AG09319 (cell line): ENCODE measurements around the gene TRAF6.
"Not testable (repeated sequence)": the region's sequence is repeated elsewhere in the genome, so short reads cannot be mapped to it uniquely, and the experiment has no call there.

Experiments
- DNase-seq: peaks from one replicate; pipeline ENCODE4 v3.0.0-alpha.2; 2010; ENCODE audit warnings: low read depth; ENCODE audit errors: extremely low read depth
- TF ChIP-seq, protein P1 (sequence below): IDR thresholded peaks from 2 replicates; pipeline ENCODE4 v1.5.1; 2011; ENCODE audit warnings: low read depth, mild to moderate bottlenecking, inconsistent platforms, low read length, moderate library complexity

Gene TRAF6, protein sequence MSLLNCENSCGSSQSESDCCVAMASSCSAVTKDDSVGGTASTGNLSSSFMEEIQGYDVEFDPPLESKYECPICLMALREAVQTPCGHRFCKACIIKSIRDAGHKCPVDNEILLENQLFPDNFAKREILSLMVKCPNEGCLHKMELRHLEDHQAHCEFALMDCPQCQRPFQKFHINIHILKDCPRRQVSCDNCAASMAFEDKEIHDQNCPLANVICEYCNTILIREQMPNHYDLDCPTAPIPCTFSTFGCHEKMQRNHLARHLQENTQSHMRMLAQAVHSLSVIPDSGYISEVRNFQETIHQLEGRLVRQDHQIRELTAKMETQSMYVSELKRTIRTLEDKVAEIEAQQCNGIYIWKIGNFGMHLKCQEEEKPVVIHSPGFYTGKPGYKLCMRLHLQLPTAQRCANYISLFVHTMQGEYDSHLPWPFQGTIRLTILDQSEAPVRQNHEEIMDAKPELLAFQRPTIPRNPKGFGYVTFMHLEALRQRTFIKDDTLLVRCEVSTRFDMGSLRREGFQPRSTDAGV

DNA sequence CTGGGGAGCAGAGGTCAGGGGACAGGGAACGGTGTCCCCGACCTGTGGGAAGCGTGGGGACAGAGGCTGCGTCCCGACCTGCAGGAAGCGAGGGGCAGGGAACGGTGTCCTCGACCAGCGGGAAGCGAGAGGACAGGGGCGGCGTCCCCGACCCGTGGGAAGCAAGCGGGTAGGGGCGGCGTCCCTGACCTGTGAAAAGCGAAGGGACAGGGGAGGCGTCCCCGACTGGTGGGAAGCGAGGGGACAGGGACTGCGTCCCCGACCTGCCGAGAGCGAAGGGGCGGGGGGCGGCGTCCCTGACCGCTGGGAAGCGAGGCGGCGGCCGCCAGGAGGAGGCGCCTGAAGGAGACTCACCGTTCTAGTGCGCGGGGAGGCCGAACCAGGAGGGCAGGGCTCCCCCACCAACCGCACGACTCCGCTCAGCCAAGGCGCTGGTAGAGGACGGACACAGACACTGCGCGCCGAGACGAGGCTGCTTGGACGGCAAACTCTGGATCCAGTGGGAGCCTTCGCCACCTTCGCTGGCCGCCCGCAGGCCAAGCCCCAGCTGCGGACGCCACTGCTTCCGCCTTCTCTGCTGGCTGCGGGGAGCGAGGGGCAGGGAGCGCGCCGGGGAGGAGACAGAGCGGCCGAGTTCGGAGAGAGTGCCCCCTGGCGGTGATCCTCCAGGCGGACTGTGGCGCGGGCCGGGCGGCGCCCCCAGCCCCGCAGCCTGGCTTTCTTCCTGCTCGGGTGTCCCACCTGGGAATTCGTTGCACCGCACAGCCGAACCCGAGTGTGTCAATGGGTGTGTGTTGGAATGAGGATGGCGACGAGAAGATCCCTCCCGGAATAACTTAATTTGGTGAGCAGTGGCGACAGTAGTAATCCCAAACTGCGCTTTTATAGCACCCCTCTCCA lies at the start of gene TRAF6:
TRAF6 (minus strand) TSS at position 579 of the 900 bp plus-strand sequence. CDS start 8,757 bp downstream, outside the sequence.
- peak; percentile 54 for DNase-seq
- TF ChIP-seq, protein P1, sequence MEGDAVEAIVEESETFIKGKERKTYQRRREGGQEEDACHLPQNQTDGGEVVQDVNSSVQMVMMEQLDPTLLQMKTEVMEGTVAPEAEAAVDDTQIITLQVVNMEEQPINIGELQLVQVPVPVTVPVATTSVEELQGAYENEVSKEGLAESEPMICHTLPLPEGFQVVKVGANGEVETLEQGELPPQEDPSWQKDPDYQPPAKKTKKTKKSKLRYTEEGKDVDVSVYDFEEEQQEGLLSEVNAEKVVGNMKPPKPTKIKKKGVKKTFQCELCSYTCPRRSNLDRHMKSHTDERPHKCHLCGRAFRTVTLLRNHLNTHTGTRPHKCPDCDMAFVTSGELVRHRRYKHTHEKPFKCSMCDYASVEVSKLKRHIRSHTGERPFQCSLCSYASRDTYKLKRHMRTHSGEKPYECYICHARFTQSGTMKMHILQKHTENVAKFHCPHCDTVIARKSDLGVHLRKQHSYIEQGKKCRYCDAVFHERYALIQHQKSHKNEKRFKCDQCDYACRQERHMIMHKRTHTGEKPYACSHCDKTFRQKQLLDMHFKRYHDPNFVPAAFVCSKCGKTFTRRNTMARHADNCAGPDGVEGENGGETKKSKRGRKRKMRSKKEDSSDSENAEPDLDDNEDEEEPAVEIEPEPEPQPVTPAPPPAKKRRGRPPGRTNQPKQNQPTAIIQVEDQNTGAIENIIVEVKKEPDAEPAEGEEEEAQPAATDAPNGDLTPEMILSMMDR, result peak; percentile 82

- DNase-seq, result no peak
Observed at GRCh38 chr11:36558571-36559413, 48.7 kb upstream of the TRAF6 start.

GRCh38 chr11:36557991-36558390 lies 47.9 kb upstream of the TRAF6 start:
- TF ChIP-seq, protein P1, result no peak
- no peak for DNase-seq

More at GRCh38 chr11:36558571-36559413, 48.7 kb upstream of the TRAF6 start:
- TF ChIP-seq, protein P1, result no peak

GRCh38 chr11:36557390-36557789 lies 47.3 kb upstream of the TRAF6 start:
- DNase-seq, result not testable (repeated sequence)

GRCh38 chr11:36550385-36551115 lies 40.5 kb upstream of the TRAF6 start:
- DNase-seq, result no peak
- TF ChIP-seq, protein P1, result no peak

GRCh38 chr11:36540998-36541397 lies 30.9 kb upstream of the TRAF6 start:
- TF ChIP-seq, protein P1, result no peak; the same call in 1 of the 2 replicates
- DNase-seq, result no peak
